Measurements from ENCODE around the gene NAALAD2. TPM values are rescaled to one million over a fixed set of nuclear protein-coding genes. Genes with fewer than 3 reads are reported as not detected.
"Not testable (repeated sequence)": the region's sequence is repeated elsewhere in the genome, so short reads cannot be mapped to it uniquely, and the experiment has no call there.

NAALAD2 gene
- total and polyA plus RNA-seq, 4 donors: 0.13 to 4.4 (median 0.42) TPM; not detected in 1

DNA sequence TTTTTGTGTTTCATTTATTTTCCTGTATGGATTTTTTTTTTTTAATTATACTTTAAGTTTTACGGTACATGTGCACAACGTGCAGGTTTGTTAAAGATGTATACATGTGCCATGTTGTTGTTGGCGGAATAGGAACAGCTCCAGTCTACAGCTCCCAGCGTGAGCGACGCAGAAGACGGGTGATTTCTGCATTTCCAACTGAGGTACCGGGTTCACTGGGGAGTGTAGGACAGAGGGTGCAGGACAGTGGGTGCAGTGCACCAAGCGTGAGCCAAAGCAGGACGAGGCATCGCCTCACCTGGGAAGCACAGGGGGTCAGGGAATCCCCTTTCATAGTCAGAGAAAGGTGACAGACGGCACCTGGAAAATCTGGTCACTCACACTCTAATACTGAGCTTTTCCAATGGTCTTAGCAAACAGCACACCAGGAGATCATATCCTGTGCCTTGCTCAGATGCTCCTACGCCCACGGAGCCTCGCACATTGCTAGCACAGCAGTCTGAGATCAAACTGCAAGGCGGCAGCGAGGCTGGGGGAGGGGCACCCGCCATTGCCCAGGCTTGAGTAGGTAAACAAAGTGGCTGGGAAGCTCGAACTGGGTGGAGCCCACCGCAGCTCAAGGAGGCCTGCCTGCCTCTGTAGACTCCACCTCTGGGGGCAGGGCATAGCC lies 105.6 kb downstream of the NAALAD2 start:
- H3K4me3 ChIP-seq (ENCODE audit: low read length in 2 of 2); H3K36me3 ChIP-seq (ENCODE audit: control insufficient read depth in 1 of 2, insufficient read depth in 2 of 2, low read length in 1 of 2); ATAC-seq (ENCODE audit: low FRiP score); H3K4me1 ChIP-seq (ENCODE audit: control insufficient read depth in 1 of 2, insufficient read depth in 2 of 2, low read length in 2 of 2); H3K27ac ChIP-seq (ENCODE audit: low read depth in 1 of 2, low read length in 2 of 2); DNase-seq; intact Hi-C loops (cut with DNase I); H3K9me3 ChIP-seq (ENCODE audit: control insufficient read depth, low read length); H3K27me3 ChIP-seq (ENCODE audit: control insufficient read depth in 1 of 2, insufficient read depth in 2 of 2, low read length in 1 of 2): not testable (repeated sequence)
- WGBS, 2 donors: 78 to 88% methylated on average over 18 to 19 of the region's 20 CpGs

DNA sequence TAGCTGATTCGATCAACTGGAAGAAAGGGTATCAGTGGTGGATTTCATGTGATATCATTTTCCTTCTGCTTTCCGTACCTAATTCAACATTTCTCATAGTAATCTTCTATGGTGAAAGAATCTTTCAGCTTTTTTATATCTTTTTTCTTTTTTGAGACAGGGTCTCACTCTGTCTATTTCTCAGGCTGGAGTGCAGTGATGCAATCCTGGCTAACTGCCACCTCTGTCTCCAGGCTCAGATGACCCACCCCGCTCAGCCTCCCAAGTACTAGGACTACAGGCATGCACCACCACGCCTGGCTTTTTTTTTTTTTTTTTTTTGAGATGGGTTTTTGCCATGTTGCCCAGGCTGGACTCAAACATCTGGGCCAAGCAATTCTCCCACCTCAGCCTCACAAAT lies 107.0 kb downstream of the NAALAD2 start:
- Histone ChIP-seq H3K36me3 (ENCODE audit: control insufficient read depth in 1 of 2, insufficient read depth in 2 of 2, low read length in 1 of 2) (no peaks in the 10 kb centered on the region), H3K27me3 (ENCODE audit: control insufficient read depth in 1 of 2, insufficient read depth in 2 of 2, low read length in 1 of 2) (no peaks in the 10 kb centered on the region), H3K27ac (ENCODE audit: low read depth in 1 of 2, low read length in 2 of 2) (no peak overlapping the region), H3K4me3 (ENCODE audit: low read length in 2 of 2) (no peak overlapping the region), H3K9me3 (ENCODE audit: control insufficient read depth, low read length) (no peaks in the 10 kb centered on the region), H3K4me1 (ENCODE audit: control insufficient read depth in 1 of 2, insufficient read depth in 2 of 2, low read length in 2 of 2) (no peaks in the 10 kb centered on the region)
- ATAC-seq (ENCODE audit: low FRiP score) (no peak), DNase-seq (no peak)
- 67 to 84% methylated on average over 3 to 4 of the region's 4 CpGs for WGBS, 2 donors
- intact Hi-C loops (cut with DNase I): no loop called here

Other genes with a start within 250 kb of the NAALAD2 start
- not detected for gene TRIM49D1, start 212.4 kb upstream of the NAALAD2 start, total RNA-seq
- gene TRIM49D1, start 212.4 kb upstream of the NAALAD2 start, polyA plus RNA-seq: not detected
- not detected for gene TRIM49D2, start 210.6 kb upstream of the NAALAD2 start, total RNA-seq
- gene TRIM49D2, start 210.6 kb upstream of the NAALAD2 start, polyA plus RNA-seq: not detected
- gene TRIM64, start 168.6 kb upstream of the NAALAD2 start, total RNA-seq: not detected
- gene TRIM64, start 168.6 kb upstream of the NAALAD2 start, polyA plus RNA-seq: not detected
- gene TRIM49C, start 103.6 kb upstream of the NAALAD2 start, total RNA-seq: not detected
- gene TRIM49C, start 103.6 kb upstream of the NAALAD2 start, polyA plus RNA-seq: not detected
- not detected for gene UBTFL1, start 48.7 kb upstream of the NAALAD2 start, total RNA-seq
- gene UBTFL1, start 48.7 kb upstream of the NAALAD2 start, polyA plus RNA-seq: not detected
- gene CHORDC1, start 88.4 kb downstream of the NAALAD2 start, total RNA-seq: 10 to 100 TPM; 38.8 to 54.2 TPM
- 10 to 100 TPM; 17.3 to 24.7 TPM for gene CHORDC1, start 88.4 kb downstream of the NAALAD2 start, polyA plus RNA-seq